GDM1 (cell line): ENCODE measurements around the gene WWOX.
"Not testable (repeated sequence)": the region's sequence is repeated elsewhere in the genome, so short reads cannot be mapped to it uniquely, and the experiment has no call there.

ENCODE experiments used
- DNase-seq: peaks from one replicate; lab custom pipeline; 2025; lab: John Stamatoyannopoulos, UW

Gene WWOX

GRCh38 chr16:79021991-79022630, 922.7 kb downstream of the WWOX start:
- no peak for DNase-seq

- no peak for DNase-seq
Observed at GRCh38 chr16:79026117-79026516, 926.7 kb downstream of the WWOX start.

- DNase-seq, result no peak
Observed at GRCh38 chr16:79036541-79036940, 937.1 kb downstream of the WWOX start.

- no peak for DNase-seq
Observed at GRCh38 chr16:79037521-79038373, 938.3 kb downstream of the WWOX start.

GRCh38 chr16:79041206-79041605, 941.8 kb downstream of the WWOX start:
- DNase-seq, result no peak

GRCh38 chr16:79042141-79042540, 942.7 kb downstream of the WWOX start:
- no peak for DNase-seq

- DNase-seq, result no peak
Observed at GRCh38 chr16:79042886-79043285, 943.4 kb downstream of the WWOX start.

GRCh38 chr16:79045191-79045590, 945.7 kb downstream of the WWOX start:
- no peak for DNase-seq

GRCh38 chr16:79047337-79047736, 947.9 kb downstream of the WWOX start:
- no peak for DNase-seq

GRCh38 chr16:79049040-79049439, 949.6 kb downstream of the WWOX start:
- DNase-seq, result no peak

GRCh38 chr16:79050063-79050462, 950.6 kb downstream of the WWOX start:
- DNase-seq, result no peak

GRCh38 chr16:79051313-79051712, 951.9 kb downstream of the WWOX start:
- no peak for DNase-seq

GRCh38 chr16:79052198-79052597, 952.7 kb downstream of the WWOX start:
- DNase-seq, result not testable (repeated sequence)

GRCh38 chr16:79053577-79053976, 954.1 kb downstream of the WWOX start:
- DNase-seq, result no peak

GRCh38 chr16:79054211-79054984, 954.9 kb downstream of the WWOX start:
- no peak for DNase-seq

GRCh38 chr16:79055251-79055970, 956.0 kb downstream of the WWOX start:
- DNase-seq, result no peak

- DNase-seq, result no peak
Observed at GRCh38 chr16:79061181-79061580, 961.7 kb downstream of the WWOX start.

- DNase-seq, result no peak
Observed at GRCh38 chr16:79062336-79062735, 962.9 kb downstream of the WWOX start.

GRCh38 chr16:79062821-79063220, 963.4 kb downstream of the WWOX start:
- DNase-seq, result no peak

GRCh38 chr16:79064256-79064972, 965.0 kb downstream of the WWOX start:
- no peak for DNase-seq

- no peak for DNase-seq
Observed at GRCh38 chr16:79066561-79066960, 967.1 kb downstream of the WWOX start.
